ENCODE data around the gene CHD2. TPM values are rescaled to one million over a fixed set of nuclear protein-coding genes. Genes with fewer than 3 reads are reported as not detected.

CHD2 gene
- total and polyA plus RNA-seq, 10 of the 15 experiments (the other 5 are each of a cell fraction or from before 2014, with no cell fraction given): 38.1 to 94.7 (median 63.3) TPM

DNA sequence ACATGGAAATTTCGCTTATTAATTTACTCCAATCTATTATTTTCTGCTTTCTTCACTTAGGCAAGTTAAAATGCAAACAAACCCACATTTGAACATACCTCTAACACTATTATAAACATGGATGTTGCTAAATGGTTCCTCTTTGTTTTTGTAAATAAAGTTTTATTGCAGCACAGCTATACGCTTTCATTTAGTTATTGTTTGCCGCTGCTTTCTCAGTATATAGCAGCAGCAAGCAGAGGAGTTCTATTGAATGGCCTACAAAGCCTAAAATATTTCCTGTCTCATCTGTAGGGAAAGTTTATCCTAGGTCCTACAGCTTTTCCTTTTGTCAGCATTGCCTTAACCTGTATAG lies 7.9 kb upstream of the CHD2 start:
- CTCF ChIA-PET: interaction anchor here (0.9 to 2.1 kb wide), 2 partner anchors 84 to 88 kb away, joined by 3 to 6 read pairs; no protein-coding TSS in a partner anchor
- in situ Hi-C loops (cut with MboI) (no loop called here), intact Hi-C loops (cut with micrococcal nuclease; ENCODE audit: unreplicated experiment) (no loop called here)
- Histone ChIP-seq H3K4me1 (ENCODE audit: control insufficient read depth, insufficient read depth, low read length) (peaks cover 3% of the 10 kb centered on the region; the same call in 1 of the 2 replicates), H3K4me2 (ENCODE audit: control insufficient read depth, insufficient read depth) (no peak overlapping the region), H3K36me3 (ENCODE audit: control insufficient read depth in 2 of 2, insufficient read depth in 2 of 2, low read length in 1 of 2) (peaks cover 4 to 32% of the 10 kb centered on the region in 2 experiments; a peak in 3 of 4 replicates), H3K4me3 (no peak overlapping the region), H3K9me3 (replicated peaks; ENCODE audit: control insufficient read depth, insufficient read depth, low read length) (no peaks in the 10 kb centered on the region; the same call in none of the 3 replicates), H3K27ac (ENCODE audit: control insufficient read depth, insufficient read depth) (no peak overlapping the region), H3K79me2 (ENCODE audit: control insufficient read depth, insufficient read depth, low read length) (peaks cover 96% of the 10 kb centered on the region), H3K9ac (ENCODE audit: control insufficient read depth, insufficient read depth, low read length) (no peak overlapping the region), H2AFZ (ENCODE audit: control insufficient read depth, low read depth, low read length) (no peak overlapping the region), H3K27me3 (replicated peaks in 1 of 2; ENCODE audit: control insufficient read depth in 2 of 2, insufficient read depth in 2 of 2, low read length in 1 of 2) (no peaks in the 10 kb centered on the region), H4K20me1 (ENCODE audit: control insufficient read depth, insufficient read depth) (no peaks in the 10 kb centered on the region)
- SMC1A ChIA-PET (ENCODE audit: uncharacterized antibody, unreplicated experiment): interaction anchor here (1.2 to 16.8 kb wide), 4 partner anchors 13 to 81 kb away, joined by 3 to 252 read pairs (median 4); partner anchors contain the start of gene CHD2
- ATAC-seq (no peak), DNase-seq (ENCODE audit: low read depth, low spot score) (no peak), FAIRE-seq (no peak)
- WGBS (ENCODE audit: insufficient coverage, insufficient replicate concordance, low lambda C conversion rate, missing lambda C conversion rate): 97% methylated on average over 3 of the region's 3 CpGs
- POLR2A ChIA-PET: interaction anchor here (0.7 to 2.1 kb wide), 4 partner anchors 8 to 82 kb away, joined by 3 to 10 read pairs (median 8); partner anchors contain the start of gene CHD2
- BruUV-seq (replicated peaks): no TSS peak
- RAD21 ChIA-PET (ENCODE audit: unreplicated experiment): no interaction called here
- TF ChIP-seq, protein P1, sequence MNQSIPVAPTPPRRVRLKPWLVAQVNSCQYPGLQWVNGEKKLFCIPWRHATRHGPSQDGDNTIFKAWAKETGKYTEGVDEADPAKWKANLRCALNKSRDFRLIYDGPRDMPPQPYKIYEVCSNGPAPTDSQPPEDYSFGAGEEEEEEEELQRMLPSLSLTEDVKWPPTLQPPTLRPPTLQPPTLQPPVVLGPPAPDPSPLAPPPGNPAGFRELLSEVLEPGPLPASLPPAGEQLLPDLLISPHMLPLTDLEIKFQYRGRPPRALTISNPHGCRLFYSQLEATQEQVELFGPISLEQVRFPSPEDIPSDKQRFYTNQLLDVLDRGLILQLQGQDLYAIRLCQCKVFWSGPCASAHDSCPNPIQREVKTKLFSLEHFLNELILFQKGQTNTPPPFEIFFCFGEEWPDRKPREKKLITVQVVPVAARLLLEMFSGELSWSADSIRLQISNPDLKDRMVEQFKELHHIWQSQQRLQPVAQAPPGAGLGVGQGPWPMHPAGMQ (IDR thresholded peaks at IDR 0.05; ENCODE audit: borderline replicate concordance): no peak
- no peak for TF ChIP-seq POU2F2 (IDR thresholded peaks at IDR 0.05; ENCODE audit: borderline replicate concordance, low read depth, low read length)
- TF ChIP-seq, protein P2, sequence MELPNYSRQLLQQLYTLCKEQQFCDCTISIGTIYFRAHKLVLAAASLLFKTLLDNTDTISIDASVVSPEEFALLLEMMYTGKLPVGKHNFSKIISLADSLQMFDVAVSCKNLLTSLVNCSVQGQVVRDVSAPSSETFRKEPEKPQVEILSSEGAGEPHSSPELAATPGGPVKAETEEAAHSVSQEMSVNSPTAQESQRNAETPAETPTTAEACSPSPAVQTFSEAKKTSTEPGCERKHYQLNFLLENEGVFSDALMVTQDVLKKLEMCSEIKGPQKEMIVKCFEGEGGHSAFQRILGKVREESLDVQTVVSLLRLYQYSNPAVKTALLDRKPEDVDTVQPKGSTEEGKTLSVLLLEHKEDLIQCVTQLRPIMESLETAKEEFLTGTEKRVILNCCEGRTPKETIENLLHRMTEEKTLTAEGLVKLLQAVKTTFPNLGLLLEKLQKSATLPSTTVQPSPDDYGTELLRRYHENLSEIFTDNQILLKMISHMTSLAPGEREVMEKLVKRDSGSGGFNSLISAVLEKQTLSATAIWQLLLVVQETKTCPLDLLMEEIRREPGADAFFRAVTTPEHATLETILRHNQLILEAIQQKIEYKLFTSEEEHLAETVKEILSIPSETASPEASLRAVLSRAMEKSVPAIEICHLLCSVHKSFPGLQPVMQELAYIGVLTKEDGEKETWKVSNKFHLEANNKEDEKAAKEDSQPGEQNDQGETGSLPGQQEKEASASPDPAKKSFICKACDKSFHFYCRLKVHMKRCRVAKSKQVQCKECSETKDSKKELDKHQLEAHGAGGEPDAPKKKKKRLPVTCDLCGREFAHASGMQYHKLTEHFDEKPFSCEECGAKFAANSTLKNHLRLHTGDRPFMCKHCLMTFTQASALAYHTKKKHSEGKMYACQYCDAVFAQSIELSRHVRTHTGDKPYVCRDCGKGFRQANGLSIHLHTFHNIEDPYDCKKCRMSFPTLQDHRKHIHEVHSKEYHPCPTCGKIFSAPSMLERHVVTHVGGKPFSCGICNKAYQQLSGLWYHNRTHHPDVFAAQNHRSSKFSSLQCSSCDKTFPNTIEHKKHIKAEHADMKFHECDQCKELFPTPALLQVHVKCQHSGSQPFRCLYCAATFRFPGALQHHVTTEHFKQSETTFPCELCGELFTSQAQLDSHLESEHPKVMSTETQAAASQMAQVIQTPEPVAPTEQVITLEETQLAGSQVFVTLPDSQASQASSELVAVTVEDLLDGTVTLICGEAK (IDR thresholded peaks at IDR 0.05; ENCODE audit: borderline replicate concordance): peak; percentile 90

Measured in GM12878 (cell line).